Skin of body (tissue), 2 donors: ENCODE results near the gene GPC4. TPM values are rescaled to one million over a fixed set of nuclear protein-coding genes. Genes with fewer than 3 reads are reported as not detected.

Source experiments
- DNase-seq: peaks from one replicate; lab custom pipeline; 2025; lab: John Stamatoyannopoulos, UW
- total RNA-seq: library from RNA; depleted of rRNA; stranded (reverse); fragments of >200 nt; gene quantifications from one replicate; pipeline ENCODE4 v1.2.3, GENCODE V29; 2014

Gene GPC4
- total RNA-seq, 1 donor from 2014 or later: 24.5 TPM

GRCh38 chrX:133412246-133412645 lies 3.0 kb downstream of the GPC4 start:
- peak; percentile 35 for DNase-seq

GRCh38 chrX:133410550-133410949 lies 4.7 kb downstream of the GPC4 start:
- no peak for DNase-seq

GRCh38 chrX:133405498-133406185 lies 9.6 kb downstream of the GPC4 start:
- DNase-seq: no peak

- DNase-seq: no peak
These were observed 11.3 kb downstream of the GPC4 start for GRCh38 chrX:133403984-133404383.

- no peak for DNase-seq
These were observed 12.3 kb downstream of the GPC4 start for GRCh38 chrX:133402830-133403625.

GRCh38 chrX:133402042-133402453 lies 13.2 kb downstream of the GPC4 start:
- DNase-seq: no peak

- DNase-seq: no peak
These were observed 13.8 kb downstream of the GPC4 start for GRCh38 chrX:133401536-133401935.

GRCh38 chrX:133399411-133399810 lies 15.9 kb downstream of the GPC4 start:
- no peak for DNase-seq

- no peak for DNase-seq
These were observed 20.5 kb downstream of the GPC4 start for GRCh38 chrX:133394765-133395164.

GRCh38 chrX:133392671-133393070 lies 22.6 kb downstream of the GPC4 start:
- DNase-seq: no peak

- peak; percentile 3 for DNase-seq
These were observed 24.2 kb downstream of the GPC4 start for GRCh38 chrX:133391111-133391510.

- DNase-seq: no peak
These were observed 24.6 kb downstream of the GPC4 start for GRCh38 chrX:133390676-133391075.

GRCh38 chrX:133389975-133390374 lies 25.3 kb downstream of the GPC4 start:
- no peak for DNase-seq

- DNase-seq: no peak
These were observed 30.8 kb downstream of the GPC4 start for GRCh38 chrX:133384454-133384853.

- peak; percentile 58 for DNase-seq
These were observed 34.3 kb downstream of the GPC4 start for GRCh38 chrX:133380711-133381619.

- DNase-seq: no peak
These were observed 38.9 kb downstream of the GPC4 start for GRCh38 chrX:133376422-133376821.

GRCh38 chrX:133375615-133376340 lies 39.5 kb downstream of the GPC4 start:
- DNase-seq: no peak

- DNase-seq: no peak
These were observed 40.4 kb downstream of the GPC4 start for GRCh38 chrX:133374874-133375387.

GRCh38 chrX:133373386-133374079 lies 41.8 kb downstream of the GPC4 start:
- no peak for DNase-seq

GRCh38 chrX:133370696-133371275 lies 44.5 kb downstream of the GPC4 start:
- no peak for DNase-seq
